ENCODE results near the gene CDKN2AIPNL. TPM values are rescaled to one million over a fixed set of nuclear protein-coding genes. Genes with fewer than 3 reads are reported as not detected.

CDKN2AIPNL gene
- total and polyA plus RNA-seq, 2 of the 13 experiments (the other 11 are each of a cell fraction or from before 2014, with no cell fraction given), result 17.4 to 46.5 TPM

- ATAC-seq, result no peak
- POLR2A ChIA-PET, result interaction anchor here (8.7 kb wide), 1 partner anchor 86 kb away, joined by 127 read pairs; no protein-coding TSS in a partner anchor
- Histone ChIP-seq H3K79me2 (ENCODE audit: insufficient read depth, low read length) (no peaks in the 10 kb centered on the region), H3K4me2 (ENCODE audit: low read depth, low read length) (no peak overlapping the region), H3K27me3 (ENCODE audit: control insufficient read depth in 1 of 2, insufficient read depth in 2 of 2, low read length in 2 of 2) (no peaks in the 10 kb centered on the region), H3K27ac (ENCODE audit: extremely low read length, insufficient read depth, low read length) (no peak overlapping the region), H3K9me3 (ENCODE audit: low read length) (peaks cover 9% of the 10 kb centered on the region; the same call in 1 of the 2 replicates), H4K20me1 (ENCODE audit: insufficient read depth, low read length) (no peaks in the 10 kb centered on the region), H3K9ac (ENCODE audit: insufficient read depth, low read depth, low read length) (no peak overlapping the region), H3K4me3 (replicated peaks in 1 of 3; ENCODE audit: insufficient read depth in 1 of 3, low read depth in 2 of 3, low read length in 3 of 3) (no peak overlapping the region), H3K36me3 (replicated peaks in 1 of 2; ENCODE audit: control insufficient read depth in 1 of 2, insufficient read depth in 2 of 2, low read length in 2 of 2) (no peaks in the 10 kb centered on the region), H3K4me1 (ENCODE audit: insufficient read depth, low read length) (peaks cover 52% of the 10 kb centered on the region), H2AFZ (ENCODE audit: low read length) (no peak overlapping the region)
- no TSS peak for BruUV-seq (replicated peaks)
- CTCF ChIA-PET (ENCODE audit: low intra/inter-chr PET ratio, low total read pairs), result no interaction called here
- in situ Hi-C loops (cut with HindIII; ENCODE audit: extremely low pct_ligation_motif_present, low pct_unique_long_range_greater_than_20kb), result no loop called here
- no peak for DNase-seq (ENCODE audit: low spot score)
- FAIRE-seq, result no peak
- intact Hi-C loops (cut with micrococcal nuclease; ENCODE audit: unreplicated experiment), result loop anchor here (5.0 kb wide), 1 partner anchor 48 kb away; no protein-coding TSS in a partner anchor
- TF ChIP-seq TBX3 (IDR thresholded peaks at IDR 0.05; ENCODE audit: borderline replicate concordance), result no peak
- no peak for TF ChIP-seq FOXP1 (IDR thresholded peaks at IDR 0.05)
- no peak for TF ChIP-seq FOXP1 (CRISPR knock-in tag; IDR thresholded peaks at IDR 0.05)
- no peak for TF ChIP-seq ATF3 (CRISPR knock-in tag; IDR thresholded peaks at IDR 0.05)
- 97% methylated on average over 3 of the region's 3 CpGs for WGBS (ENCODE audit: low lambda C conversion rate)
Measured at GRCh38 chr5:134418958-134419357, 7.3 kb upstream of the CDKN2AIPNL start.

GRCh38 chr5:134417707-134418106, 6.0 kb upstream of the CDKN2AIPNL start:
- intact Hi-C loops (cut with micrococcal nuclease; ENCODE audit: unreplicated experiment), result loop anchor here (5.0 kb wide), 1 partner anchor 50 kb away; no protein-coding TSS in a partner anchor
- no peaks in the 10 kb centered on the region for H3K79me2 ChIP-seq (ENCODE audit: insufficient read depth, low read length)
- POLR2A ChIA-PET, result interaction anchor here (0.9 to 8.7 kb wide), 7 partner anchors 10 to 108 kb away, joined by 3 to 127 read pairs (median 31); partner anchors contain the start of gene JADE2
- no peak for TF ChIP-seq CBX5 (CRISPR knock-in tag; IDR thresholded peaks at IDR 0.05; ENCODE audit: borderline replicate concordance)
- peak; percentile 27; the same call in 1 of the 2 replicates for TF ChIP-seq TCF7 (IDR thresholded peaks at IDR 0.05; ENCODE audit: low read depth)
- TF ChIP-seq PBX2 (CRISPR knock-in tag; IDR thresholded peaks at IDR 0.05), result no peak
- TF ChIP-seq NCOR1 (IDR thresholded peaks at IDR 0.05; ENCODE audit: borderline replicate concordance, low read length), result peak; percentile 7; the same call in 1 of the 2 replicates
- TF ChIP-seq EP300 (IDR thresholded peaks at IDR 0.05; ENCODE audit: low read depth in 2 of 2, low read length in 2 of 2), result peak in 1 of 2 experiments; percentile 33; a peak in 1 of 4 replicates
- TF ChIP-seq EP300 (CRISPR knock-in tag; IDR thresholded peaks at IDR 0.05; ENCODE audit: borderline replicate concordance), result no peak
- no peak for TF ChIP-seq ZSCAN21 (CRISPR knock-in tag; IDR thresholded peaks at IDR 0.05; ENCODE audit: borderline replicate concordance)
- no peak for TF ChIP-seq CHD2 (IDR thresholded peaks at IDR 0.05; ENCODE audit: low read depth, low read length)
- TF ChIP-seq ZNF280D (CRISPR knock-in tag; IDR thresholded peaks at IDR 0.05), result no peak
- peak; percentile 63 for TF ChIP-seq ZNF362 (CRISPR knock-in tag; IDR thresholded peaks at IDR 0.05; ENCODE audit: borderline replicate concordance)

More at GRCh38 chr5:134417707-134418106, 6.0 kb upstream of the CDKN2AIPNL start:
- no peak overlapping the region for H3K9ac ChIP-seq (ENCODE audit: insufficient read depth, low read depth, low read length)
- no peaks in the 10 kb centered on the region for H4K20me1 ChIP-seq (ENCODE audit: insufficient read depth, low read length)
- H3K27me3 ChIP-seq (ENCODE audit: control insufficient read depth in 1 of 2, insufficient read depth in 2 of 2, low read length in 2 of 2), result no peaks in the 10 kb centered on the region
- peaks cover 9% of the 10 kb centered on the region; the same call in 1 of the 2 replicates for H3K9me3 ChIP-seq (ENCODE audit: low read length)
- CTCF ChIA-PET (ENCODE audit: low intra/inter-chr PET ratio, low total read pairs), result no interaction called here
- ATAC-seq, result no peak
- FAIRE-seq, result no peak
- H3K36me3 ChIP-seq (replicated peaks in 1 of 2; ENCODE audit: control insufficient read depth in 1 of 2, insufficient read depth in 2 of 2, low read length in 2 of 2), result no peaks in the 10 kb centered on the region
- H3K4me2 ChIP-seq (ENCODE audit: low read depth, low read length), result peak overlapping the region; percentile 81
- DNase-seq (ENCODE audit: low spot score), result no peak
- peak overlapping the region; percentile 96 for H3K27ac ChIP-seq (ENCODE audit: extremely low read length, insufficient read depth, low read length)
- H2AFZ ChIP-seq (ENCODE audit: low read length), result no peak overlapping the region
- in situ Hi-C loops (cut with HindIII; ENCODE audit: extremely low pct_ligation_motif_present, low pct_unique_long_range_greater_than_20kb), result no loop called here
- H3K4me1 ChIP-seq (ENCODE audit: insufficient read depth, low read length), result peaks cover 65% of the 10 kb centered on the region
- no TSS peak for BruUV-seq (replicated peaks)
- H3K4me3 ChIP-seq (replicated peaks in 1 of 3; ENCODE audit: insufficient read depth in 1 of 3, low read depth in 2 of 3, low read length in 3 of 3), result no peak overlapping the region; a peak in 1 of 6 replicates

Data from HepG2 (cell line).